ENCODE measurements around the gene ASTL.

Gene ASTL

DNA sequence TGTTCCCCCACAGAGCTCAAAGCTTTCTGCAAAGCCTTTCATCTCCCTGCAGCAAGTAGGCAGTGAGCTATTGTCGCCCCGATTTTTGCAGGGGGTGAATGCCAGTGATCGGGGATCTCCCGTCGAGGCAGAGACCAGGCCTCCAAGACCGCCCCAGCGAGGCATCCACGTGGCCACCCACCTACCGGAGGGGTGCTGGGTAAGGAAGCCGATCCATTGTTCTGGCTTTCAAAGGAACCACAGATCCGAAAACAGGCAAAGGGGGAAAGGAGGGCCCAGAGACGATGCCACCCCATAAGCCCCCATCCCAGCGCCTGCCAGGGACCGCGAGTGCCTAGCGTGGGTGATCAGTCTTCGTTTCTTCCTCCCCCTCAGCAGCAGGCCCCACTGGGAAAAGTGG lies 24.4 kb downstream of the ASTL start:
- no peak for DNase-seq
- no peak overlapping the region for H3K27ac ChIP-seq (ENCODE audit: insufficient read depth in 1 of 2, low read depth in 1 of 2, low read length in 2 of 2, poor library complexity in 1 of 2, severe bottlenecking in 2 of 2)
- POLR2A ChIA-PET = no interaction called here
- peaks cover 0 to 16% (median 14%) of the 10 kb centered on the region in 4 experiments for H3K4me1 ChIP-seq (ENCODE audit: control extremely low read depth in 1 of 4, control insufficient read depth in 4 of 4, insufficient read depth in 4 of 4, low read length in 3 of 4)
- no peak overlapping the region for H3K4me3 ChIP-seq (ENCODE audit: control insufficient read depth in 1 of 7, extremely low read depth in 1 of 7, insufficient read depth in 4 of 7, low read depth in 2 of 7, low read length in 6 of 7)
- no peaks in the 10 kb centered on the region for H3K36me3 ChIP-seq (ENCODE audit: control insufficient read depth in 4 of 4, insufficient read depth in 4 of 4, low read length in 3 of 4)
- 93% methylated on average over 9 of the region's 17 CpGs for WGBS (ENCODE audit: insufficient coverage)
- peaks cover 0 to 35% (median 8%) of the 10 kb centered on the region in 5 experiments for H3K27me3 ChIP-seq (replicated peaks in 2 of 5; ENCODE audit: control insufficient read depth in 4 of 5, insufficient read depth in 5 of 5, low read length in 4 of 5)
- H3K9me3 ChIP-seq (ENCODE audit: control extremely low read depth in 1 of 5, control insufficient read depth in 4 of 5, insufficient read depth in 2 of 5, low read depth in 1 of 5, low read length in 4 of 5) = peaks cover 0 to 7% (median 0%) of the 10 kb centered on the region in 5 experiments
- CTCF ChIA-PET = interaction anchor here (0.6 to 1.1 kb wide), 5 partner anchors 11 to 91 kb away, joined by 3 to 4 read pairs (median 3); no protein-coding TSS in a partner anchor

DNA sequence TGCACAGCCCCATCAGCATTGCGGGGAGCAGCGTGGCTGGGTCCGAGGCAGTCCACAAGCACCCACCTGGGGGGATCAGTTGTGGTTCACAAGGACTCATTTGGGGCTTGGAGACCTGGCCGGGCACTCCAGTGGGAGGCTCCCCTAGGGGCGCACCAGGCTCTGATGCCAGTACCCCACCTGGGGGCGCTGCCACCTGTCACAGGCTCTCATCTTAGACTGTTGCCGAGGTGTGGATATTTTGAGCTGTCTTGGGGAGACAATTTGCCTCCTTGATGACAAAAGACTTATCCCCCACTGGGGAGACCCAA lies 25.0 kb downstream of the ASTL start:
- WGBS (ENCODE audit: insufficient coverage) = 100% methylated on average over 5 of the region's 7 CpGs
- H3K36me3 ChIP-seq (ENCODE audit: control insufficient read depth in 4 of 4, insufficient read depth in 4 of 4, low read length in 3 of 4) = no peaks in the 10 kb centered on the region
- POLR2A ChIA-PET = no interaction called here

DNA sequence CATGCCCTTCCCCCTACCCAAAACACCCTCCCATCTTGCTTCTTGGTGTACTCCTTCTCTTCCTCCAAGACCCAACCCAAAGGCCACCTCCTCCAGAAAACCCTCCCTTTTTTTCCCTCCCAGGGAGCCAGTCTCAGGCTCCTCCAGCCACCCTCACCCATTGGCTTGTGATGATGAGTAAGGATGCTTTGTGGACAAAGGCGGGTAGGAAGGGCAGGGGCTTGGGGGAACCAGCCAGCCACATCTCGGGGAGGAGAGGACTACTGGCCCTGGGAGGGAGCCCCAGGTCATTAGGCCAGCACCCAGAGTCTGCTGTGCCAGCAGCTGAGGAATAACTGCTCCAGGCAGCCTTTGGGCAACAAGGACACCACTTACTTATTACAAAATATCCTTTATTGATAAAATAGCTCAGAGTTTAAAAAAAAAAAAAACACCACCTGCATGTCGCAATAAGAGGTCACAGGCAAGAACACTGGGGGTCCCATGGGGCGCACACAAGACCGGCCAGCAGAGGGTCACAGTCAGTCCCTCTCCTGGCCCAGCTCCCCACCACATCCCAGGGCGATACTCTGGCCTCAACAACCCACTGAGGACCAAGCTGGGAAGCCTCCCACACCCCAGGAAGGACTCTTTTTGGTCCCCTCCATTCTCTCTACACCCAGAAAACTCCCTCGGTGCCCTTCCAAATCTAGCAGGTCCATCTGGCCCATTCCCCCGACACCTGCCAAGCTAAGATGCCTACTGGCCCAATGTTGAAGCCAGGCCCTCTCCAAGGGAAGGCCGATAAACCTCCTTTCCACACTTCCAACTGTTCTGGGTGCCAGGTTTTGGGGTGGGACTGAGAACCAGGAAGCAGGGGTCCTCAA lies 25.6 kb downstream of the ASTL start:
- Histone ChIP-seq H3K27me3 (replicated peaks in 2 of 5; ENCODE audit: control insufficient read depth in 4 of 5, insufficient read depth in 5 of 5, low read length in 4 of 5) (peaks cover 0 to 32% (median 8%) of the 10 kb centered on the region in 5 experiments), H3K9me3 (ENCODE audit: control extremely low read depth in 1 of 5, control insufficient read depth in 4 of 5, insufficient read depth in 2 of 5, low read depth in 1 of 5, low read length in 4 of 5) (peaks cover 0 to 7% (median 0%) of the 10 kb centered on the region in 5 experiments), H3K36me3 (ENCODE audit: control insufficient read depth in 4 of 4, insufficient read depth in 4 of 4, low read length in 3 of 4) (no peaks in the 10 kb centered on the region), H3K4me1 (ENCODE audit: control extremely low read depth in 1 of 4, control insufficient read depth in 4 of 4, insufficient read depth in 4 of 4, low read length in 3 of 4) (peaks cover 0 to 18% (median 15%) of the 10 kb centered on the region in 4 experiments), H3K4me3 (ENCODE audit: control insufficient read depth in 1 of 7, extremely low read depth in 1 of 7, insufficient read depth in 4 of 7, low read depth in 2 of 7, low read length in 6 of 7) (no peak overlapping the region), H3K27ac (ENCODE audit: insufficient read depth in 1 of 2, low read depth in 1 of 2, low read length in 2 of 2, poor library complexity in 1 of 2, severe bottlenecking in 2 of 2) (no peak overlapping the region)
- 91% methylated on average over 6 of the region's 9 CpGs for WGBS (ENCODE audit: insufficient coverage)
- POLR2A ChIA-PET = no interaction called here
- no peak for DNase-seq
- CTCF ChIA-PET = interaction anchor here (0.9 to 1.1 kb wide), 4 partner anchors 10 to 62 kb away, joined by 3 read pairs; no protein-coding TSS in a partner anchor

More for the DNA sequence above, 25.0 kb downstream of the ASTL start:
- no peak overlapping the region for H3K4me3 ChIP-seq (ENCODE audit: control insufficient read depth in 1 of 7, extremely low read depth in 1 of 7, insufficient read depth in 4 of 7, low read depth in 2 of 7, low read length in 6 of 7)
- H3K27me3 ChIP-seq (replicated peaks in 2 of 5; ENCODE audit: control insufficient read depth in 4 of 5, insufficient read depth in 5 of 5, low read length in 4 of 5) = peaks cover 0 to 35% (median 8%) of the 10 kb centered on the region in 5 experiments
- H3K4me1 ChIP-seq (ENCODE audit: control extremely low read depth in 1 of 4, control insufficient read depth in 4 of 4, insufficient read depth in 4 of 4, low read length in 3 of 4) = peaks cover 0 to 16% (median 15%) of the 10 kb centered on the region in 4 experiments
- CTCF ChIA-PET = interaction anchor here (0.9 to 1.1 kb wide), 5 partner anchors 10 to 91 kb away, joined by 3 read pairs; no protein-coding TSS in a partner anchor
- peak in 1 of 3 donors; percentile 8 for DNase-seq
- no peak overlapping the region for H3K27ac ChIP-seq (ENCODE audit: insufficient read depth in 1 of 2, low read depth in 1 of 2, low read length in 2 of 2, poor library complexity in 1 of 2, severe bottlenecking in 2 of 2)
- H3K9me3 ChIP-seq (ENCODE audit: control extremely low read depth in 1 of 5, control insufficient read depth in 4 of 5, insufficient read depth in 2 of 5, low read depth in 1 of 5, low read length in 4 of 5) = peaks cover 0 to 7% (median 0%) of the 10 kb centered on the region in 5 experiments

DNA sequence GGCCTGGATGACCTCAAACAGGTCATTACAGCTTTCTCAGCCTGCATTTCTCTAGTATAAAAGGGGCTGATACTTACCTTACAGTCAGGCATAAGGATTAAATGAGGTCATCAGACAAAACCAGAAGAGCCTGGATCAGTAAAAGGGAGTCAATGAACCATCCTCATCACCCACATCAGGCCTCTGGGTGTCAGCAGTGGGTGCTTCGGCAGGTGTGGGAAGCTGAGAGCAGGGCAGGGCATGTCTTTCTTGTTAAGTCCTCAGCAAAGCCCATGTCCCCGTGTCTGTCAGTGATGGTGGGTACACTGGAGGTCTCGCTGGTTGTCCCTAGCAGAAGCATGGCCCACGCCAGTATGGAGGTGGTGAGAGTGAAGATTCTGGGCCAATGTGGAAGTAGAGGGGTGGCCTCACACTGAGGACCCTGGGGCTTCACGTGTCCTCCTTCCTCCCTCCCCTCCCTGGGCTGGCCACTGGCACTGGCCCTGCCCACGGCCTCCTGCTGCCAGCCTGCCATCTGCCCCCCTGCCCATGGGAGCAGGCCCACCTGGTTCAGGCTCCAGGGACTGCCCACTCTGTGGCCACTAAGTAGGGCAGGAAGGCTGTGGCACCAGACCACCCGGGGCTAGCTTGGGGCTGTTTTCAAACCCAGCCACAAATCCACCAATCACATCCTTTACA lies 26.3 kb downstream of the ASTL start:
- WGBS (ENCODE audit: insufficient coverage) = 94% methylated on average over 2 of the region's 7 CpGs
- ChIA-PET POLR2A (no interaction called here), CTCF (interaction anchor here (1.9 kb wide), 1 partner anchor 27 kb away, joined by 4 read pairs; no protein-coding TSS in a partner anchor)
- Histone ChIP-seq H3K9me3 (ENCODE audit: control extremely low read depth in 1 of 5, control insufficient read depth in 4 of 5, insufficient read depth in 2 of 5, low read depth in 1 of 5, low read length in 4 of 5) (peaks cover 0 to 7% (median 0%) of the 10 kb centered on the region in 5 experiments), H3K4me3 (ENCODE audit: control insufficient read depth in 1 of 7, extremely low read depth in 1 of 7, insufficient read depth in 4 of 7, low read depth in 2 of 7, low read length in 6 of 7) (no peak overlapping the region), H3K4me1 (ENCODE audit: control extremely low read depth in 1 of 4, control insufficient read depth in 4 of 4, insufficient read depth in 4 of 4, low read length in 3 of 4) (peaks cover 0 to 12% (median 9%) of the 10 kb centered on the region in 4 experiments), H3K27me3 (replicated peaks in 2 of 5; ENCODE audit: control insufficient read depth in 4 of 5, insufficient read depth in 5 of 5, low read length in 4 of 5) (peaks cover 0 to 25% (median 3%) of the 10 kb centered on the region in 5 experiments), H3K27ac (ENCODE audit: insufficient read depth in 1 of 2, low read depth in 1 of 2, low read length in 2 of 2, poor library complexity in 1 of 2, severe bottlenecking in 2 of 2) (no peak overlapping the region), H3K36me3 (ENCODE audit: control insufficient read depth in 4 of 4, insufficient read depth in 4 of 4, low read length in 3 of 4) (no peaks in the 10 kb centered on the region)
- DNase-seq = no peak

DNA sequence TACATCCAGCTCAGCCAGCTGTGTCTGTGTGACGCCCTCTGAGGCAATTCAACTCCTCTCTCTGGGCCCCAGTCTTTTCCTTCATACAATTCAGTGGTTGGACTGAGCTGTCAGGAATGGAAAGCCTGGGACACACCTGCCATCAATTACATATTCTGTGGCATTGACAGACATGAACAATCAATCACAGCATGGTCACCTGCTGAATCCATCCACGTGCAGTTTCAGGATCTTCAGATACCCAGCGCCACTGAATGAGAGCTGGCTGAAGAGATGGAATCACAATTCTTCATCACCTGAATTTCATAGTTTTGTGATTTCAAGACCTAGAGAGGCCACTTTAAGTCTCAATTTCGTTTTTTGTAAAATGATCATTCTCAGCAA lies 27.1 kb downstream of the ASTL start:
- no peak for DNase-seq
- no peak overlapping the region for H3K4me3 ChIP-seq (ENCODE audit: control insufficient read depth in 1 of 7, extremely low read depth in 1 of 7, insufficient read depth in 4 of 7, low read depth in 2 of 7, low read length in 6 of 7)
- CTCF ChIA-PET = interaction anchor here (0.6 to 1.9 kb wide), 2 partner anchors 28 to 183 kb away, joined by 3 to 4 read pairs; no protein-coding TSS in a partner anchor
- H3K27ac ChIP-seq (ENCODE audit: insufficient read depth in 1 of 2, low read depth in 1 of 2, low read length in 2 of 2, poor library complexity in 1 of 2, severe bottlenecking in 2 of 2) = no peak overlapping the region
- H3K4me1 ChIP-seq (ENCODE audit: control extremely low read depth in 1 of 4, control insufficient read depth in 4 of 4, insufficient read depth in 4 of 4, low read length in 3 of 4) = peaks cover 0 to 8% (median 4%) of the 10 kb centered on the region in 4 experiments
- H3K9me3 ChIP-seq (ENCODE audit: control extremely low read depth in 1 of 5, control insufficient read depth in 4 of 5, insufficient read depth in 2 of 5, low read depth in 1 of 5, low read length in 4 of 5) = peaks cover 0 to 7% (median 0%) of the 10 kb centered on the region in 5 experiments
- H3K36me3 ChIP-seq (ENCODE audit: control insufficient read depth in 4 of 4, insufficient read depth in 4 of 4, low read length in 3 of 4) = no peaks in the 10 kb centered on the region
- 67% methylated on average over 2 of the region's 4 CpGs for WGBS (ENCODE audit: insufficient coverage)
- POLR2A ChIA-PET = no interaction called here
- peaks cover 0 to 19% (median 3%) of the 10 kb centered on the region in 5 experiments for H3K27me3 ChIP-seq (replicated peaks in 2 of 5; ENCODE audit: control insufficient read depth in 4 of 5, insufficient read depth in 5 of 5, low read length in 4 of 5)

DNA sequence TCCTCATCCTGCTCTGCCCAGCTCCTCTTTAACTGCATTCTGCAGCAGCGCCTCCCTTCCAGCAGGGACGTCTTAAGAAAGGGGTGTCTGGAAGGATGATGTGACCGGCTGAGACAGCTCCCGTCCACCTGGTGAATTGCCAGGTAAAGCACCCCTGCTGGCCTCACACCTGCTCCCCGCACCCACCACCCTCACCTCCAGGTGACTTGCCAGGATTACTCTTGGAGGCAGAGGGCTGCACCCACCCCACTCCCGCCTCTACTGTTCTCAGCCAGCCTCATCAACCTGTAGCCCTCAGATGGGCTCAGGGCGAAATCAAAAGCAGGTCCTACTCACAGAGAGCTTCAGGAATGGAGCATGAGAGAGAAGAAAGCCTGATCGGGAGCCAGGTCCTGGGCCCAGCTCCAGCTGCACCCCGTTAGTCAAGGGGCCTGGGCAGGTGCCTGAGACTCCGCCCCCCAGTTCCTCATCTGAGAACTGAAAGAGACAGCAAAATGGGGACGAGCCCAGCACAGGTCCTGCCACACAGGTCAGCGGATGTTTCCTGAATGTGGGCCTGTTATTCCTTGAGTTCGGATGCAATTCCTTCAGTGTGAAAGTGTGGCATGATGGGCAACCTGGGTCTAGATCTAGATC lies 27.6 kb downstream of the ASTL start:
- CTCF ChIA-PET = interaction anchor here (0.6 to 1.9 kb wide), 3 partner anchors 21 to 184 kb away, joined by 3 to 4 read pairs (median 3); no protein-coding TSS in a partner anchor
- peaks cover 0 to 7% (median 3%) of the 10 kb centered on the region in 5 experiments for H3K9me3 ChIP-seq (ENCODE audit: control extremely low read depth in 1 of 5, control insufficient read depth in 4 of 5, insufficient read depth in 2 of 5, low read depth in 1 of 5, low read length in 4 of 5)
- DNase-seq = no peak
- no peak overlapping the region for H3K27ac ChIP-seq (ENCODE audit: insufficient read depth in 1 of 2, low read depth in 1 of 2, low read length in 2 of 2, poor library complexity in 1 of 2, severe bottlenecking in 2 of 2)
- POLR2A ChIA-PET = no interaction called here
- no peaks in the 10 kb centered on the region for H3K36me3 ChIP-seq (ENCODE audit: control insufficient read depth in 4 of 4, insufficient read depth in 4 of 4, low read length in 3 of 4)
- no peak overlapping the region for H3K4me3 ChIP-seq (ENCODE audit: control insufficient read depth in 1 of 7, extremely low read depth in 1 of 7, insufficient read depth in 4 of 7, low read depth in 2 of 7, low read length in 6 of 7)
- H3K4me1 ChIP-seq (ENCODE audit: control extremely low read depth in 1 of 4, control insufficient read depth in 4 of 4, insufficient read depth in 4 of 4, low read length in 3 of 4) = peaks cover 0 to 4% (median 1%) of the 10 kb centered on the region in 4 experiments
- 95% methylated on average over 13 of the region's 13 CpGs for WGBS (ENCODE audit: insufficient coverage)
- H3K27me3 ChIP-seq (replicated peaks in 2 of 5; ENCODE audit: control insufficient read depth in 4 of 5, insufficient read depth in 5 of 5, low read length in 4 of 5) = peaks cover 0 to 14% (median 3%) of the 10 kb centered on the region in 5 experiments
